TTC549 (cell line): ENCODE results near the gene ZNF280C.
"Not testable (repeated sequence)": the region's sequence is repeated elsewhere in the genome, so short reads cannot be mapped to it uniquely, and the experiment has no call there.

ENCODE experiments used
- FAIRE-seq: peaks from 2 replicates; lab custom pipeline; 2012; peaks lifted over from hg19 to GRCh38; lab: Jason Lieb, UNC

ZNF280C gene, protein sequence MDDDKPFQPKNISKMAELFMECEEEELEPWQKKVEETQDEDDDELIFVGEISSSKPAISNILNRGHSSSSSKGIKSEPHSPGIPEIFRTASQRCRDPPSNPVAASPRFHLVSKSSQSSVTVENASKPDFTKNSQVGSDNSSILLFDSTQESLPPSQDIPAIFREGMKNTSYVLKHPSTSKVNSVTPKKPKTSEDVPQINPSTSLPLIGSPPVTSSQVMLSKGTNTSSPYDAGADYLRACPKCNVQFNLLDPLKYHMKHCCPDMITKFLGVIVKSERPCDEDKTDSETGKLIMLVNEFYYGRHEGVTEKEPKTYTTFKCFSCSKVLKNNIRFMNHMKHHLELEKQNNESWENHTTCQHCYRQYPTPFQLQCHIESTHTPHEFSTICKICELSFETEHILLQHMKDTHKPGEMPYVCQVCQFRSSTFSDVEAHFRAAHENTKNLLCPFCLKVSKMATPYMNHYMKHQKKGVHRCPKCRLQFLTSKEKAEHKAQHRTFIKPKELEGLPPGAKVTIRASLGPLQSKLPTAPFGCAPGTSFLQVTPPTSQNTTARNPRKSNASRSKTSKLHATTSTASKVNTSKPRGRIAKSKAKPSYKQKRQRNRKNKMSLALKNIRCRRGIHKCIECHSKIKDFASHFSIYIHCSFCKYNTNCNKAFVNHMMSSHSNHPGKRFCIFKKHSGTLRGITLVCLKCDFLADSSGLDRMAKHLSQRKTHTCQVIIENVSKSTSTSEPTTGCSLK

DNA sequence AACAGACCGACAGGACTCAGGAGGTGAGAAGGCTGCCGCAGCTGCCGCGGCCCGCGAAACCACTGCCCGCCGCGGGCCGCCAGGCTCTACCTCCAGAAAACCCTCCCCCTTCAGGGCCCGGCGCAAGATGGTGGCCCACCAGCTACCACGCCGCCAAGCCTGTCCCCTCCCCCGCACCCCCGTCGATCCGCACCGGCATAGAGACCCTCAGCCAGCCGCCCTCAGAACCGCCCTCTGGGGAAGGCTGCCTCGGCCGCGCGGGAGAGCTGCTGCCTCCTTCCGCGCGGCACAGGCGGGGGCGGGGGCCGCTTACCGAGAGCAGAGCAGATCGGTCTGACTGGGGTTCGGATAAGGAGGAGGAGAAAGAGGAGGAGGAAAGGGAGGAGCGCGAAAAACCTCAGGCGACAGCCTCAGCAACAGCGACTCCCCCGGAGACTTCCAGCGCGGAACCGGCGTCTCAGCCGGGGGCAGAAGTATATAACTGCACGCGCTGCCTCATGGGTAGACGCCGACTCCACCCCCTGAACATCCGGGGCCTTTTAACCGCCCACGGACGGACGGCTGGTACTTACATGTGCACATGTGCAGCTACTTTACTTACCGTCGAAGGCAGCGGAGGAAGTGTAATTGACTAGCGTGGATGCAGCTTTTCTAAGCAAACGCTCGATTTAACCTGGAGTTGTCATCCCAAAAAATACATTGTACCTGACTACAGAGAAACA lies at the start of gene ZNF280C:
Gene ZNF280C, minus strand, starts transcription at position 451 of the 722 bp plus-strand sequence. CDS start 8,450 bp downstream, outside the sequence.
- no peak for FAIRE-seq

DNA sequence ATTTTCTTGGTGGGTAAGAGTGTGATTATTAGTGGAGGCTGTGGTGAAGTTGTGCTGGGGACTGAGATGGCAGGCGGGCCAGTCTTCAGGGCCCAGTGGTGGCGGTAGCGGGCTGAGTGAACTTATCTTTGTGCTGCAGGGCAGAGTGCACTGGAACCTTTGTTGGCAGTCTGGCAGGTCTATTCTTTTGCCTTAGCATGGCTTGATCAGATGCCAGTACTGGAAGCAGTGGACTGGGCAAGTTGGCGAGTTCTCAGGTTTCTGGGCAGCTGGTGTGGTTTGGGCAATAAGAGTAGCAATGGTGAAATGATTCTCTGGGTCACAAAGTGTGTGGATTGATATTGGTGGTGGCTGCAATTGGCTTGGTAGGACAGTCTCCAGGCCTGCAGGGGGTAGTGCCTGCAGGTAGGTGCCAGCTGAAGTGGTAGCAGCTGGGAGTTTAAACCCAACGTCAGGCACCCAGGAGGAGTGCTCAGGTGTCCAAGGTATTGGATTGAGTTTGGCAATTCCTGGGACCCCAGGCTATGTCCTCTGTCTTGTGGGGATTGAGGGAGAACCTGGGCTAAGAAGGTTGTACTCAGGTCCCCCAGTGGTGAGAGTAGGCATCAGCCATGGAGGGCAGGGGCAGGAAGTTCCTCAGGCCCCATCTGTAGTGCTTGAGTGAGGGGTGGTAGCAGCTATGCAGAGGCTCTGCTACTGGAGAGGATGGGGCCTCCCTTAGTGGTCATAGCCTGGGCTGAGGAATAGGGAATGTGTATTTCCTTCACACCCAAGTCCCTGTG lies 36.1 kb upstream of the ZNF280C start:
- no peak for FAIRE-seq

DNA sequence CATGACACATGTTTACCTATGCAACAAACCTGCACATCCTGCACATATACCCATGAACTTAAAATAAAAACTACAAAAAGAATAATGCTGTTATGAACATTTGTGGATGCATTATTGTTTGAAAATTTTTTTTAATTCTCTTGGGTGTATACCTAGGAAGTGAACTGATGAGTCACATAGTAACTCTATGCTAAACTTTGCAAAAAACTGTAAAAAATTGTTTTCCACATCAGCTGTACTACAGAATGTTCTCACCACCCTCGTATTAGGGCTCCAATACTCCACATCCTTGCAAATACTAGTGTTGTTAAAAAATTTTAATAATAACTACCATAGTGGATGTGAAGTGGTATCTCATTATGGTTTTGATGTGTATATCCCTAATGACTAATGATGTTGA lies 33.3 kb upstream of the ZNF280C start:
- no peak for FAIRE-seq

DNA sequence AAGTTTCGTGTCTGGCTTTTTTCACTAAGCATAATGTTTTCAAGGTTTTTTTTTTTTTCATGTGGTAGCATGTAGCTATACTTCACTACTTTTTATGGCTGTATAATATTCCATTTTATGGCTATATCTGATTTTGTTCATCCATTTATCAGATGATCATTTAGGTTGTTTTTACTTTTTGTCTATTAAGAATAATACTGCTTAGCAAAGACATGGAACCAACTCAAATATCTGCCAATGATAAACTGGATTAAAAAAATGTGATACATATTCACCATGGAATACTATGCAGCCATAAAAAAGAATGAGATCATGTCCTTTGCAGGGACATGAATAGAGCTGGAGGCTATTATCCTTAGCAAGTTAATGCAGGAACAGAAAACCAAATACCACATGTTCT lies 32.7 kb upstream of the ZNF280C start:
- FAIRE-seq: no peak

DNA sequence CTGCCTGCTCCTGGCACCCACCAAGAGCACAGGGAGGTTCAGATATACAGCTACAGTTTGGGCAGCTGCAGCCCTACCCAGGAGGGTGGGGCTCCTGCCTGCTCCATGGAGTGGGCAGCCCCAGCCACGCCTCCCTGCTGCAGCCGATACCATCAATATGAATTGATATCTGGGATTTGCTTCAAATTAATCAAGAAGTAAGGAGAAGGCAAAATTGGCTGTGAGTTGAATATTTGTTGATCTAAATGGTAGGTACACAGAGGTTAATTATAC lies 31.2 kb upstream of the ZNF280C start:
- no peak for FAIRE-seq

DNA sequence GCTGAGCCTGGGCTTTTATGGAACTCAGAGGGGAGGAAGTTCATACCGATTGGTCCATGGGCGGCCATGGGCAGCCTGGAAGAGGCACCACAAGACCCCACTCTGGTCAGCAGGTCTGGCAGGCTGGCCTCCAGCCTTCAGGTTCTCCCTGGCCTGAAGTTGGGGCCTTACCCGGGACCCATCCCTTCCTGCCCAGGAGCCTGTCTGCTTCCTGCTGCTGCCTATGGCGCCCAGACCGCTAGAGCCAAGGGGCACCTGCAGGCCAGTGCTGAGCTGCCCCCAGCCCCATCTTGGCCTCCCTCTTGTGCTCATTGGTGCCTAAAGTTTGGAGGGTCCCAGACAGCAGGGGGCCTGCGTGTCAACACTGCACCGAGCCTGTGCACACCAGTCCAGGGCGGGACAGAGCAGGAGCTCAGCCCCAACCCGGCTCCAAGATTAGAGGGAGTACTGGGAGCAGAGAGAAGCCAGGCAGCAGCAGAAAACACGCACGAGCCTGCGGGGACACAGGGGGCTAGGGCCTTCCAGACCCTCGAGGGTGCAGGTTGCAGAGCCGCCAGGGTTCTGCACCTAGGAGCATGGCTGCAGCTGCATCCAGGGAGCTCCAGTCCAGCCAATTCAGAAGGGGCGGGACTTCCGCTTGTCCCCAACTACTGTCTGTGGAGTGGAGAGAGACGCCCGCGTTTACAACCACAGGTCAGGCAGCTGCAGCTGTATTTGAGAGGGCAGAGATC lies 30.7 kb upstream of the ZNF280C start:
- FAIRE-seq: no peak

DNA sequence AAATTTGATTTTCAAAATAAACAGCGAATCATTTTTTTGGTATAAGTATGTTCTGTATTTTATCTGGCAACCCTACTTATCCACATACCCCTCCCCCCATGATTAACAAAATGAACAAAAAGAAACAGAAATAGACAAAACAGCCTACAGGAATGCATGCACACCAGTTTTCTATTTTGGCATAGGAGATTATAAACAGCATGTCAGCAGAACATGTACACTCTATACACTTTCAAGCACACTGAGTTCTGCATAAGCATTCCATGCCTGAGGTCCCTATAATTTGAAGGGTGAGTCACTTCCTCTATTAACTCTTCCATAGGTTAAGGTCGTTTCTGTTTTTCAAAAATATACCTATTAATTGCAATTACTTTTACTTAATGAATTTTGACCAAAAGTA lies 28.0 kb upstream of the ZNF280C start:
- FAIRE-seq: no peak

DNA sequence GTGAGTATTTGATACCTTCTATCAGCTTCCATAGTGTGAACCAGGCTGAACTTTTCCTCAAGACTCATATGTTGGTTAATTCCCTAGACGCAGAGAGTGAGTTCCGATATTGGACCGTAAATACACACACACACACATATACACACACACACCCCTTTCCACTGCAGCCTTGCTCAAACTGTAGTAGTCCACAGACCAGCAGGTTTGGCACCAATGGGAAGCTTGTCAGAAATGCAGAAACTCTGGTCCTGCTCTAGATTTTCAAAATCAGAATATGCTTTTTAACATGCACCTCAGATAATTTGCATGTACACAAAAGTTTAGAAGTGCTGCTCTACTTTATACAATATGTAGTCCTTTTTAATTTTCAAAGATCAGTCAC lies 27.6 kb upstream of the ZNF280C start:
- no peak for FAIRE-seq

DNA sequence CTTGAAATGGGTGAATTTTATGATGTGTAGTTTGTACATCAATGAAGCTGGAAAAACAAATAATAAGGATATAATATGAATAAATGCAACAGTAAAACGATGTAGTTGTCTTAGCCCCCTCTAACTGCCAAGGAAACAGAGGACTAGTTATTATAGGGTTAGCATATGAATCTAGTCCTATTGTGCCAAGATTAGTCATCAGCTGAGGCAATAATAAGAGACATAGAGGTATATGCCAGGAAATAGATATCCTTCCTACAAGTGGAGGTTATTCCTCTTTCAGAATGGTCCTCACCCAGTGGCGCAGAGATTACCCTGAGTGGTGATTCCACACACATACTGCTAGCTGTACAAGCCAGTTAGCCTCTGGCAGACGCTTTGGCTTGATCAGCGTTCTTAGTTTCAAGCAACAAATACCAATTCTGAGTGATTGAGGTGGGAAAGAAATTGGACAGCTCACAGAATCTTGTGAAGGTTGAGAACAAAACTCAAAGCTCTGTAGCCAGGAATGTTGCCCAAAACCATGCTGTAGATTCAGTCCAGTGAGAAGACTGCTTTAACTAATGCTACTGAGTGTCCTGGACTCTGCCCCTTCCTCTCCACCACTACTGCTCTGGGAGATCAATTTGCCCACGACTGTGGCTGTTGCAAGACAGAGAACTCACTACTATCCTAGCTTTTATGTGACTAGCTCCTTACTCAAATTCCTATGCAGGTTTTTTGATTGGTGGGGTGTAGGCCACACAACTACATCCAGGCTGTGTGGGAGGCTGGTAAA lies 27.0 kb upstream of the ZNF280C start:
- no peak for FAIRE-seq

DNA sequence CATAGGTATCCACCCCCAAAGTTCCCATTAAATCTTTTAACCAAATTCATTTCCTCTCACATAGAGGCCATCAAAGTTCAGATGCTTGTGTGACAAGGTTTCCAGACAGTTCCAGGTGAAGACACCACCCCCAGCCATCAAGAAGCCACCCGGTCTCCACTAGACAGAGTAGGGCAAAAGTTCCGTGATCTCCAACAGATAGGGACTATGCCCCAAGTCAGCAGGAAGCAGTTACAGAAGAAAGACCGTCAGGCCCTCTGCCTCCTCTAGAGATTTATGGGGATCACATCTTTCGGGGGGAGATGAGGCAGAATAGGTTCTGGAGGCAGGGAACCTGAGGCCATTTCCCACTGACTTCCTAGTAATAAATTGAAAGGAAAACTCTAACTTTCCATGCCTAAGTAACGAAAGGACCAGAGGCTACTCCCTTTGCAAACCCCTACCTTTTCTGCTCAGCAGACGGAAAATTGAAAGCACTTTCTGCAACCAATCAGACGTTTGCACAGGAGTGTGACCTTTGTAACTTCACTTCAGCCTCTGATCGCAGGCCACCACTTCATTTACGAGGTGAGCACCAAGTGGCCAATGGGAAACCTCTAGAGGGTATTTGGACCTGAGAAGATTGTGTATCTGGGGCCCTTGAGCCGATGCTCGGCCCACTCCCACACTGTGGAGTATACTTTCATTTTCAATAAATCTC lies 18.5 kb upstream of the ZNF280C start:
- no peak for FAIRE-seq

DNA sequence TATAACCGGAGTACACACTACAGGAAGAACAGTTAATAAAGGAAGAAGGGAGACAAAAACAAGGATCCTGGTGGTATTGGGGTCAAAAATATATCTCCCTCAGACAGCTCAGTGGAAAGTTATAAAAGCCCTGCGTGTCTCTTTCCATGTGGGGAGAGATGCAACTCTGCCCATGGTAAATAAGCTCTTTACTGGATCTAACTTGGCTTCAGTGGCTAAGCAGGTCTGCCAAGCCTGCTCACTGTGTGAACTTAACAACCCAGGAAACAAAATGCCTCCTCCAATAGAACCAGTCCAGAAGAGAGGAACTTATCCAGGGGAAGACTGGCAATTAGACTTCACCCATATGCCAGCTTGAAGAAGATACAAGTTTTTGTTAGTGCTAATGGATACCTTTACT lies 17.0 kb upstream of the ZNF280C start:
- FAIRE-seq: no peak

DNA sequence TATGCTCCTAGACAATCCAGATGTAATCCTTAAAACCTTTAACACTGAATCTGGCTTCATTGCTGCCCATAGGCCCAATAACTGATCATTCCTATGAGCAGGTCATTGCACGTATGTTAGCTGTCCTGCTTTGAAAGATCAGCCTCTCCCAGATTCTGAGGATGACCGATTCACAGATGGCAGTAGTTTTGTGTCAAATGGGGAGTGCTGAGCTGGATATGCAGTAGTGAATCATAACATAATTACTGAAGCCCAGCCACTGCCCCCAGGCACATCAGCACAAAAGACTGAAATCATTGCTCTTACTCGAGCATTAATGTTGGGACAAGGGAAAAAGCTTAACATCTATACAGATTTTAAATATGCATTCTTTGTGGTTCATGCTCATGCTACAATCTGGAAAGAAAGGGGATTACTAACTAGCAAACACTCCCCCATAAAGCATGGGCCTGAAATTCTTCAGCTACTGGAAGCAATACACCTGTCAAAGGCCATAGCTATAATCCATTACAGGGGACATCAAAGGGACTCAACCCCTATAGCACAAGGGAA lies 16.4 kb upstream of the ZNF280C start:
- no peak for FAIRE-seq

DNA sequence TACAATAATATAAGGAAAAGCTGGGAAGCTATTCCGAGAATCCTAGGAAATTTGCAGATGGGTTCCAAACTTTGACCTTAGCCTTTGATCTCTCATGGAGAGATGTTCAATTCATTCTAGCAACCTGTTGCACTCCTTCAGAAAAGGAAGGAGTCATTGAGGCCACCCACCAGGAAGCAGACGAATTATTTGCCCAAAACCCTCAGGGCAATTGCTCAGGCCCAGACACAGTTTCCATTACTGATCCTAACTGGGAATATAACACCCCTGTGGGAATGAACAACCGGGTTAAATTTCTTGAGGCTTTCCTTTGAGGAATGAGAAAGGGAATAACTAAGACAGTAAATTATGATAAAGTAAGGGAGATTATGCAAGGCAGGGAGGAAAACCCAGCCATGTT lies 13.5 kb upstream of the ZNF280C start:
- no peak for FAIRE-seq

DNA sequence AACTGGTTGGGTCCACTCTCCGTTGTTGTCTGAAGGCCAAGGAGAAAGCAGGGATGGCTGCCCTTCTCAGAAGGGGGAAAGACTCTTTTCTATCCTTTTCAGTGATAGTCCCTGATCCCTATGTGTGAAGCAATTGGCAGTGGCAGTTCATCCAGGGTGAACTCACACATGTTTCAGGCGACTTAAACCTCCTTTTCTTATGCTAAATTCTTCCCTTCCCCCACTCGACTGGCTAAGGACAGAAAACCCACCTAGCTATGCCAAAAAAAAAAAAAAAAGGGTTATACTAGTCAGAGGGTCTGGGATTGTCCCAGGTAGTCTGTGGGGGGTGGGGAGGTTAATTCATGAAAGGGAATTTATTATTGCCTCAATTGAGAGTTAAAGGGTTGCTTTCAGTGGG lies 12.2 kb upstream of the ZNF280C start:
- no peak for FAIRE-seq

DNA sequence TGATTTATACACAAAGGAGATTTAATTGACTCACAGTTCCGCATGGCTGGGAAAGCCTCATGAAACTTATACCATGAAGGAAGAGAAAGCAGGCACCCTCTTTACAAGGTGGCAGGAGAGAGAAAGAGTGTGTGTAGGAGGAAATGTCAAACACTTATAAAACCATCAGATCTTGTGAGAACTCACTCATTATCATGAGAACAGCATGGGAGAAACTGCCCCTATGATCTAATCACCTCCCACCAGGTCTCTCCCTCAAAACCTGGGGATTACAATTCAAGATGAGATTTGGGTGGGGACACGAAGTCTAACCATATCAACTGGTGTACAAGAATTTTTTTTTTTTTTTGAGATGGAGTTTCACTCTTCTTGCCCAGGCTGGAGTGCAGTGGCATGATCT lies 3.6 kb upstream of the ZNF280C start:
- not testable (repeated sequence) for FAIRE-seq

DNA sequence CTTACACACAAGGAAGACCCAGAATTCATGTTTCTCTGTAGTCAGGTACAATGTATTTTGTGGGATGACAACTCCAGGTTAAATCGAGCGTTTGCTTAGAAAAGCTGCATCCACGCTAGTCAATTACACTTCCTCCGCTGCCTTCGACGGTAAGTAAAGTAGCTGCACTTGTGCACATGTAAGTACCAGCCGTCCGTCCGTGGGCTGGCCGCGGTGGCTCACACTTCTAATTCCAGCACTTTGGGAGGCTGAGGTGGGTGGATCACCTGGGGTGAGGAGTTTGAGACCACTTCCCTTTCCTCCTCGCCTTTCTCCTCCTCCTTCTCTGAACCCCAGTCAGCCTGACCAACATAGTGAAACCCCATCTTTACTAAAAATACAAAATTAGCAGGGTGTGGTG lies 692 bp upstream of the ZNF280C start:
- not testable (repeated sequence) for FAIRE-seq

DNA sequence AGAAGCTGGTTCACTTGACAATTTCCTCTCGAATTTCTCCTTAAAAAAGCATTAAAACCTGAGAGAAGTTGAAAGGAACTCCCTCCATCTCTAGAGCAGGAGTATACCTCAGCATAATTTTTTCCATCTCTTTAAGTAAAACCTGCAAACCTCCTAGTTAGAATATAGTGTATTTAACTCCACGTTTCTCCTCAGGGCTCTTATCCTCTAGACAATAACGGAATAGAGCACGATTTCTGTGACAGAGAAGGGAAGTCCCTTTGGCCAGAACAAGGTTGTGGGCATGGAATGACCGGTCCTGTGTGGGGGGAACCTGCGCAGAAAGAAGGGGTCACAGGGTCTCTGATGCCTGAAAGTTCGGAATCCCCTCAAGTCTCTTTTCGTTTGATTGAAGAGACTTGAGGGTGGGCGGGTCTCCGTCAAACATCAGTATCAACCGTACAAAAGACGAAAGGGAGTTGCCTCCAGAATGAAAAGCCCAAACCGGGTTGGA lies 697 bp downstream of the ZNF280C start:
- no peak for FAIRE-seq

DNA sequence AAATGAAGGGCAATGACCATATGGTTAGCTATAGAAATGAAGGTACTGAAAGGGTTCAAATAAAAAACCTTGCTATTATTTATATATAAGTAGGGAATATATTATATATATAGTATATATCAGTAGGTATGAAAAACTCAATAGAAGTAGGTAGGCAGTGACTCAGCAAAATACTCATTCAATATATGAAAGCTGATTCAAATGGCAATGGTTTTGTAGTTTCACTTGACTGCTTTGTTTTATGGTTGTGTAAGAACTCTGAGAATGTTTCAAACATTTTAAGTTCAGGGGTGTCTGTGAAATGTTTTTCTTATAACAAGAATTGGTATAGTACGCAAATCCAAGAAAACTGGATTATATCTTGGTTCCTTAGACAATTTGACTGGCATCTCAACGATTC lies 4.1 kb downstream of the ZNF280C start:
- no peak for FAIRE-seq

DNA sequence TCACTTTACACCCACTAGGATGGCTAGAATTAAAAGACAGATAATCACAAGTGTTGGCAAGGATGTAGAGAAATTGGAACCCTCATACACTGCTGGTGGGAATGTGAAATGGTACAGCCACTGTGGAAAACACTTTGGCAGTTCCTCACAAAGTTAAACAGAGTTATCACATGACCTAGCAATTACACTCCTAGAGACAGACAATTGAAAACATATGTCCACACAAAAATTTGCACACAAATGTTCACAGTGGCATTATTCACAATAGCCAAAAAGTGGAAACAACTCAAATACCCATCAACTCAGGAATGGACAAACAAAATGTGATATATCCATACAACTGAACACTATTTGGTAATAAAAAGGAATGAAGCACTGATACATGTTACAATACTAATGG lies 5.7 kb downstream of the ZNF280C start:
- no peak for FAIRE-seq

DNA sequence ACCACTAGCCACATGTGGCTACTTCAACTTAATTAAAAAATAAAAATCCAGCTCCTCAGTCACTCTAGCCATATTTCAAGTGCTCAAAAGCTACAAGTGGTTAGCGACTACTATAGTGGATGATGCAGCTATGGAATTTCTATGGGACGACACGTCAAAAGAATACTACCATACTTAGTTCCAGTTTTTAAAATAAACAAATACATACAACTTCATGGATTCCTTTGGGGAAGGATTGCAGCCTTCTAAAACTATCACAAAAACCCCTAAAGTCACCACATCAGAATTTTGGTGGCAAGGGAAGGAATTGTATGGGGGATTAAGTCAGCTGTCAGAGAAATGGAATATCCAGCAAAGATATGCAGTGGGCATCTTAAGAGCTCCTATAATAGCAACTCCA lies 6.5 kb downstream of the ZNF280C start:
- FAIRE-seq: no peak
